HL-60 (cell line): ENCODE measurements around the gene OGDH.

Experiments used
- DNase-seq, 2 experiments: peaks; one replicate each; pipeline ENCODE4 v3.0.0-alpha.2; 2010 to 2020; ENCODE audit warnings: low read depth in 1 of 2, low spot score in 1 of 2
- H3K27ac ChIP-seq: fragments of 250-450 bp; sonication (Bioruptor Pico); replicated peaks from 2 replicates; pipeline ENCODE4 v1.5.1; 2020; ENCODE audit warnings: mild to moderate bottlenecking, moderate library complexity
- H3K27me3 ChIP-seq: fragments of 250-450 bp; sonication (Bioruptor Pico); 2 replicates; pipeline ENCODE4 v1.5.1; 2021; ENCODE audit warnings: mild to moderate bottlenecking, moderate library complexity; ENCODE audit not compliant: insufficient read depth, poor library complexity, severe bottlenecking
- H3K4me3 ChIP-seq: replicated peaks from 2 replicates; pipeline ENCODE4 v1.5.1; 2011; ENCODE audit warnings: mild to moderate bottlenecking, control low read depth, low read length; ENCODE audit not compliant: insufficient read depth
- CTCF ChIP-seq: IDR thresholded peaks from one replicate; pipeline ENCODE4 v1.5.1; 2011; ENCODE audit warnings: low read length, control low read depth, inconsistent platforms; ENCODE audit not compliant: insufficient read depth
- GABPA ChIP-seq: IDR thresholded peaks from 2 replicates; pipeline ENCODE4 v1.6.1; 2012; ENCODE audit warnings: low read depth
- POLR2AphosphoS5 ChIP-seq: IDR thresholded peaks from 2 replicates; pipeline ENCODE4 v1.6.1; 2012; ENCODE audit warnings: low read depth
- SPI1 ChIP-seq: IDR thresholded peaks from 2 replicates; pipeline ENCODE4 v1.6.1; 2012; ENCODE audit warnings: low read depth, mild to moderate bottlenecking, borderline replicate concordance
- TF ChIP-seq, protein P1 (sequence below): IDR thresholded peaks from 2 replicates; pipeline ENCODE4 v1.6.1; 2012; ENCODE audit warnings: low read depth; ENCODE audit not compliant: insufficient replicate concordance

OGDH gene

GRCh38 chr7:44639671-44640321, 33.4 kb downstream of the OGDH start:
- no peaks in the 10 kb centered on the region for H3K27me3 ChIP-seq
- H3K27ac ChIP-seq: peak overlapping the region; percentile 77
- no peak overlapping the region for H3K4me3 ChIP-seq
- DNase-seq: no peak
- TF ChIP-seq CTCF (no peak), POLR2AphosphoS5 (no peak), SPI1 (no peak), GABPA (no peak)
- TF ChIP-seq, protein P1, sequence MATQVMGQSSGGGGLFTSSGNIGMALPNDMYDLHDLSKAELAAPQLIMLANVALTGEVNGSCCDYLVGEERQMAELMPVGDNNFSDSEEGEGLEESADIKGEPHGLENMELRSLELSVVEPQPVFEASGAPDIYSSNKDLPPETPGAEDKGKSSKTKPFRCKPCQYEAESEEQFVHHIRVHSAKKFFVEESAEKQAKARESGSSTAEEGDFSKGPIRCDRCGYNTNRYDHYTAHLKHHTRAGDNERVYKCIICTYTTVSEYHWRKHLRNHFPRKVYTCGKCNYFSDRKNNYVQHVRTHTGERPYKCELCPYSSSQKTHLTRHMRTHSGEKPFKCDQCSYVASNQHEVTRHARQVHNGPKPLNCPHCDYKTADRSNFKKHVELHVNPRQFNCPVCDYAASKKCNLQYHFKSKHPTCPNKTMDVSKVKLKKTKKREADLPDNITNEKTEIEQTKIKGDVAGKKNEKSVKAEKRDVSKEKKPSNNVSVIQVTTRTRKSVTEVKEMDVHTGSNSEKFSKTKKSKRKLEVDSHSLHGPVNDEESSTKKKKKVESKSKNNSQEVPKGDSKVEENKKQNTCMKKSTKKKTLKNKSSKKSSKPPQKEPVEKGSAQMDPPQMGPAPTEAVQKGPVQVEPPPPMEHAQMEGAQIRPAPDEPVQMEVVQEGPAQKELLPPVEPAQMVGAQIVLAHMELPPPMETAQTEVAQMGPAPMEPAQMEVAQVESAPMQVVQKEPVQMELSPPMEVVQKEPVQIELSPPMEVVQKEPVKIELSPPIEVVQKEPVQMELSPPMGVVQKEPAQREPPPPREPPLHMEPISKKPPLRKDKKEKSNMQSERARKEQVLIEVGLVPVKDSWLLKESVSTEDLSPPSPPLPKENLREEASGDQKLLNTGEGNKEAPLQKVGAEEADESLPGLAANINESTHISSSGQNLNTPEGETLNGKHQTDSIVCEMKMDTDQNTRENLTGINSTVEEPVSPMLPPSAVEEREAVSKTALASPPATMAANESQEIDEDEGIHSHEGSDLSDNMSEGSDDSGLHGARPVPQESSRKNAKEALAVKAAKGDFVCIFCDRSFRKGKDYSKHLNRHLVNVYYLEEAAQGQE: no peak

- TF ChIP-seq POLR2AphosphoS5: no peak
- no peak for TF ChIP-seq CTCF
- TF ChIP-seq, protein P1: no peak
- no peak for TF ChIP-seq GABPA
- TF ChIP-seq SPI1: no peak
- Histone ChIP-seq H3K27me3 (no peaks in the 10 kb centered on the region), H3K27ac (no peak overlapping the region), H3K4me3 (no peak overlapping the region)
- DNase-seq: no peak
These were observed 36.8 kb downstream of the OGDH start for GRCh38 chr7:44643206-44643605.

GRCh38 chr7:44645254-44645653, 38.8 kb downstream of the OGDH start:
- Histone ChIP-seq H3K4me3 (no peak overlapping the region), H3K27ac (no peak overlapping the region), H3K27me3 (no peaks in the 10 kb centered on the region)
- TF ChIP-seq POLR2AphosphoS5: no peak
- TF ChIP-seq, protein P1: no peak
- TF ChIP-seq SPI1: no peak
- DNase-seq: no peak
